GM19328 (cell line): ENCODE results near the gene CDK4.
"Not testable (repeated sequence)": the region's sequence is repeated elsewhere in the genome, so short reads cannot be mapped to it uniquely, and the experiment has no call there.

Experiments
- ATAC-seq: cut with Tn5 transposase; IDR thresholded peaks from one replicate; pipeline ENCODE4 v1.9.1; 2021; ENCODE audit warnings: mild to moderate bottlenecking, moderate library complexity; ENCODE audit not compliant: unreplicated experiment

CDK4 gene

GRCh38 chr12:57751788-57752667 is at the start of gene CDK4:
TSS of gene CDK4 (minus strand) at chr12:57752310. CDS start at chr12:57751717, 593 bp downstream.
- peak; percentile 57 for ATAC-seq

- ATAC-seq: no peak
Observed at GRCh38 chr12:57800965-57801364, 48.9 kb upstream of the CDK4 start.

GRCh38 chr12:57797933-57798332 is 45.8 kb upstream of the CDK4 start:
- no peak for ATAC-seq

GRCh38 chr12:57796996-57797395 is 44.9 kb upstream of the CDK4 start:
- no peak for ATAC-seq

GRCh38 chr12:57795354-57795753 is 43.2 kb upstream of the CDK4 start:
- no peak for ATAC-seq

GRCh38 chr12:57793920-57794319 is 41.8 kb upstream of the CDK4 start:
- ATAC-seq: no peak

- ATAC-seq: no peak
Observed at GRCh38 chr12:57783861-57784260, 31.8 kb upstream of the CDK4 start.

GRCh38 chr12:57783466-57783801 is 31.3 kb upstream of the CDK4 start:
- no peak for ATAC-seq

- peak; percentile 63 for ATAC-seq
Observed at GRCh38 chr12:57782608-57783465, 30.7 kb upstream of the CDK4 start, which contains the start of gene TSFM. TSS of gene TSFM (plus strand) at chr12:57782787. CDS start at chr12:57782802, 15 bp downstream.

- ATAC-seq: no peak
Observed at GRCh38 chr12:57782243-57782607, 30.1 kb upstream of the CDK4 start.

GRCh38 chr12:57781801-57782200 is 29.7 kb upstream of the CDK4 start:
- ATAC-seq: no peak

- ATAC-seq: no peak
Observed at GRCh38 chr12:57781244-57781643, 29.1 kb upstream of the CDK4 start.

- no peak for ATAC-seq
Observed at GRCh38 chr12:57780284-57780897, 28.3 kb upstream of the CDK4 start.

GRCh38 chr12:57779736-57780135 is 27.6 kb upstream of the CDK4 start:
- no peak for ATAC-seq

- no peak for ATAC-seq
Observed at GRCh38 chr12:57777911-57778310, 25.8 kb upstream of the CDK4 start.

- ATAC-seq: no peak
Observed at GRCh38 chr12:57777367-57777766, 25.3 kb upstream of the CDK4 start.

- no peak for ATAC-seq
Observed at GRCh38 chr12:57776247-57776587, 24.1 kb upstream of the CDK4 start.

- ATAC-seq: no peak
Observed at GRCh38 chr12:57775563-57776246, 23.6 kb upstream of the CDK4 start.

- no peak for ATAC-seq
Observed at GRCh38 chr12:57775044-57775443, 22.9 kb upstream of the CDK4 start.

- ATAC-seq: not testable (repeated sequence)
Observed at GRCh38 chr12:57774634-57775033, 22.5 kb upstream of the CDK4 start.
